Gastrocnemius medialis (tissue), 4 donors: Measurements from ENCODE around the gene SHISA6.

Experiments used
- CTCF ChIP-seq, 5 experiments: fragments of 450-650 bp in 3 of 5; fragments of 200-600 bp in 2 of 5; sonication (generic) in 2 of 5; IDR thresholded peaks in 4 of 5; conservative IDR thresholded peaks in 1 of 5; 1 replicate in 4 of 5; 2 replicates in 1 of 5; pipeline ENCODE4 v1.5.1; 2016 to 2019; ENCODE audit warnings: antibody characterized with exemption in 5 of 5, mild to moderate bottlenecking in 3 of 5, moderate library complexity in 3 of 5
- POLR2A ChIP-seq, 2 donors: fragments of 450-650 bp; IDR thresholded peaks; one replicate each; pipeline ENCODE4 v1.6.1; 2017; ENCODE audit warnings: antibody characterized with exemption in 2 of 2, mild to moderate bottlenecking in 2 of 2, moderate library complexity in 2 of 2

DNA sequence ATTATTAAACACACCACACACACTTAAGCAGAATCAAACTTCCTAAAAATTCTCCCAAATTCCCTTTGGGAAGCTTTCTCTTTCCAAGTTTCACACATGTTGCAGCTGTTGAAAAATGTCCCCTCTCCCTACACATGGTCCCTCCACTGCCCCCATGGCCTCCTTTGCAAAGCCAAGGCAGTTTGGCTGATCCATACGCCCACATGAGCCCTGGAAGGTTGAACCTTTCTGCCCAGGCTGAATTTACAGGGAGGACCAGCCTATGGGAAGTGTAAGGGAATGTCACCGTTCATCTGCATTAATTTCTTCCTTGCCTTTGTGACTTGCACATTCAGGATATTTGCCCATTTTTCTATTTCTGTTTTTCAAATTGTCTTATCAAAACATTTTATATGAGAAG, 31.1 kb upstream of the SHISA6 start:
- TF ChIP-seq CTCF (IDR thresholded peaks at IDR 0.05 in 4 of 5, conservative IDR thresholded peaks at IDR 0.05 in 1 of 5) (no peak), POLR2A (IDR thresholded peaks at IDR 0.05) (no peak)
